Ramos (cell line): Measurements from ENCODE around the gene EPHA1.

Source experiments
- in situ Hi-C: fragments of 300-500 bp; cut with MboI; formaldehyde crosslinking; loops from one replicate; pipeline ENCODE4 v1.14.3; 2022; ENCODE audit warnings: low sequenced_read_pairs; ENCODE audit not compliant: unreplicated experiment

EPHA1 gene

GRCh38 chr7:143355450-143356385 is 52.9 kb downstream of the EPHA1 start:
- in situ Hi-C loops = no loop called here

GRCh38 chr7:143354965-143355364 is 53.7 kb downstream of the EPHA1 start:
- in situ Hi-C loops = no loop called here

- in situ Hi-C loops = no loop called here
Measured at GRCh38 chr7:143354376-143354775, 54.3 kb downstream of the EPHA1 start.

GRCh38 chr7:143352531-143353002 is 56.1 kb downstream of the EPHA1 start:
- in situ Hi-C loops = no loop called here

- in situ Hi-C loops = no loop called here
Measured at GRCh38 chr7:143351574-143351973, 57.1 kb downstream of the EPHA1 start.

- in situ Hi-C loops = no loop called here
Measured at GRCh38 chr7:143351060-143351459, 57.6 kb downstream of the EPHA1 start.

- in situ Hi-C loops = no loop called here
Measured at GRCh38 chr7:143347950-143348349, 60.7 kb downstream of the EPHA1 start.

GRCh38 chr7:143346018-143346417 is 62.6 kb downstream of the EPHA1 start:
- in situ Hi-C loops = no loop called here

GRCh38 chr7:143345428-143345900 is 63.2 kb downstream of the EPHA1 start:
- in situ Hi-C loops = no loop called here

- in situ Hi-C loops = no loop called here
Measured at GRCh38 chr7:143343596-143343995, 65.1 kb downstream of the EPHA1 start.

GRCh38 chr7:143341842-143342241 is 66.8 kb downstream of the EPHA1 start:
- in situ Hi-C loops = no loop called here
